Activated CD8-positive, alpha-beta memory T cell treated with anti-CD3 and anti-CD28 coated beads for 1 hour (primary cell): ENCODE measurements around the gene CDH13.

Source experiments
- DNase-seq, 2 donors: peaks; one replicate each; pipeline ENCODE4 v3.0.0-alpha.2; 2020; ENCODE audit warnings: low read depth in 1 of 2; ENCODE audit errors: extremely low read depth in 1 of 2

Gene CDH13

DNA sequence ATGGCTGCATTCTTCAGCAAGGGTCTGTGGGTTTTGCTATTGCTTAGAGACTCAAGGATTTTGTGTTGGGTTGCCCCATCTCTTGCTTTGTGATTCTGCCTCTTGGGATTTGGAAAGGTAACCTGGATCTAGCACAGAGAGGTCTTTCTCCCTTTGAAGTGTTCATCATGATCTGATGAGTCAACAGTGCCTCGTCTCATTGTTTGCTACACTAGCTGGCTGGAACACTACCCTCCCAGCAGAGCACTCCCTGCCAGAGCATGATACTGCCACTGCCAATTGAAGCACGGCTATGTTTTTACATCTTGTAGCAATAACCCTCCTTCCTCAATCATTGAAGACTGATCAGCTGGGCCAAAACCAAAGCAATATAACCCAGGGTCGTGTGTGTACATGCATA is 361.0 kb downstream of the CDH13 start:
- no peak for DNase-seq

DNA sequence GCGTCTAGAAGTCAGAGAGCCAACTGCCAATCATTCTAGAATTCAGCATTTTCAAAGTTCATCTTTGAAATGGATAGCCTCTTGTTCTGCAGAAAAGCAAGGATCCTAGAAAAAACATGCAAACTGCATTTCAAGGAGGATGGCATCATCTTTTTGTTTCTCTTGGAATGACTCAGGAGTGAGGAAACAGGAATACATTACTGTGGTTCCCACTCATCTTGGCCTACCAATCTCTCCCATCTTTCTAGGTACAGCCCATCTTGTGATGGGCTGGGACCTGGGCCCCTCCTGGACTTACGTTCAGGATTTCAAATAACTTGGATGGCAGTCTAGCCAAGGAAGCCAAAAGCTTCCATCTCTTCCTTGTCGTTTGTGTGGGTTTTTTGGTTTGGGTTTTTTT is 363.4 kb downstream of the CDH13 start:
- no peak for DNase-seq

DNA sequence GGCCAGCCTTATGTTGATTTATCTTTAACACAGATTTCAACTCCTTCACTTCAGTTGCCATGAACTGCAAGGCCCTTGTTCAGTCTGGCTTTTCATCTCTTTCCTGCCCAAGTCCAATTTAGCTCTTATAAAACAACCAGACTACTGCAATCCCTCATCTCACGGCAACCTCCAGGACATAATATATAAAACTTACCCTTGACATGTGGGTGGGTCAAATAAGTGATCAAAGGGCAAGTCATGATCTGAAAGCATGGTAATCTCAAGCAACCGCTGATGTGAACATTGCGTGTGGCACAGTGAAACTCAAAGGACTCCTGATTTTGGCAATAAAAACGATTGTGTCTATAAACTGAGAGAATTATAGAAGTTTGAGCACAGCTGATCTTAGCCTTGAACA is 364.6 kb downstream of the CDH13 start:
- no peak for DNase-seq

DNA sequence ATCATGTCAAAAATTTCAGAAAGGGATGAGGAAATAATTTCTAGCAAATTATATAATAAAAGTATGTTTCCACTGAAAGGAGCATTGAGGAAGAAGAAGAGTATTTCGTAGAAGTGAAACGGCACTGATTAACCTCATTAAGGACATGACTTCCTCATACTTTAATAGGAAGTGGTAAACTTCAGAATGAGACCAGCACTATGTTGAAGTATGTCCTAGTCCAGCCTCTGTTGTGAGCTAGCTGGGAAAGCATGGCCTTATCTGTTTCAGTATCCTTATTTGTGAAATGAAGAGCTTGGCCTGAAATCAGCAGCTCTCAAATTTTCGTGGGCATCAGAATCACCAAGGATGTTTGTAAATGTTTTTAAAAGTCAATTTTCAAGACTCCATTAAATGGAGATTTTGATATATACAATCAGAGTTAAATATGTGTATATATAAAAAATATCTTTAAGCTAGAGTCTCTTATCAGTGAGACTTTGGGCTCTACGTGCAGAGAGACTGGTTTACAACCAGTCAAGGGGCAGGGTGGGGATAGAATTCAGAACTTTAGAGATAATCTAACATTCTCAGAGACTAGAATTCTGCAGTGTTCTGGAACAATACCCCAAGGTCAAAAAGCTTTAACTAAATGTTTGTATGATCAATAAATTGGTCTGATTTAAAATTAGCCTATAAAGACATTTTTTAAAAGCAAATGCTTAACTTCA is 365.4 kb downstream of the CDH13 start:
- no peak for DNase-seq

DNA sequence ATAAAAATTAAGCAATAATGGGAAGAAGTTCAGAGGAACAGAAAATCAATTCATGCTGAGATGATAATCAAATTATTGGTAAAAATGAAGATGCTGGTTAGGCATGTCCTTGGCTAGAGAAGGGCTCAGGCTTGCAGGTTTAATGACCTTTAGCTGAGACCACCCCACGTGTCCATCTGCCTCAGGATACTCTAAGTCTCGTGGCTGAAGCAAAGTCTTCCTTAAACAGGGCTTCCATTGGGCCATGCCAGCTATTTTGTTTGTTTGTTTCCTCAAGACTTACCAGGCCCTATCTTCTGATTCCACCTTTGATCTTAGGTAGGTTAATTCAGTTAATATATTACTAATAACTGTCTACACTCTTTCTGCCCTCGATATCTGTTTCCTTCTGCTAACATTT is 366.0 kb downstream of the CDH13 start:
- DNase-seq = no peak

DNA sequence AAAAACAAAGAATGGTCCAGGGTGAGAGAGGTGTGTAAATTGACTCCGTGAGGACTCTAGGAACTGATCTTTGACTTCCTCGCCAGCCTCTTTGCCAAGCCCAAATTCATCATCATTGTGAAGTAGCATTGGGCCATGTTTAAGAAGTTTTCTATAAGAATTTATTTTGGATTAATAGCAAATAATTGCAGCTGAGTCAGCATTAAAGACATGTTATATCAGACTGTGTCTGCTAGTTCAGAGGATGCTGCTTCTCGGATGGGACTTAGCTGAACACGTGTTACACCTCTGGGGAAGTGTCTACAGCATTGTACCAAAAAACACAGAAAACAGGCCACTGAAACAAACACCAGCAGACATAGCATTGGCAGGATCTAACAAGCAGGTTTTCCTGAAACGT is 366.6 kb downstream of the CDH13 start:
- no peak for DNase-seq

DNA sequence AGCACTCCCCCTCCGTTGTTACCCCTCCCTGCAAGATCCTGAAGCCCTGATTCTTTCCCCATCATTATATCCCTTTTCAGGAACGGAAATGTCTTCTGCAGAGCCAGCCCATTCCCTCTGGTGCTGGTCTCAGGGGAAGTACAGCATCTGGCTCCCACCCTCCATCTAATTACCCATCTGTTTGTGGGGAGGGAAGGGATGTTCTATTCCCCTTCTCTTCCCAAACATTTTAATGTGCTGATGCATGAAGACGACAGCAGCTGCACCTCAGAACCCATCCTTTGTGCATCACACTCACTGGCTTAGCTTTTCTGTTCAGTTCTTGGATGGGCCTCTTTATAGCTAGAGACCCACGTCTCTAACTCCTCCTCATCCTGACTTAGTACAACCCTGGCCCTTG is 367.2 kb downstream of the CDH13 start:
- DNase-seq = no peak

DNA sequence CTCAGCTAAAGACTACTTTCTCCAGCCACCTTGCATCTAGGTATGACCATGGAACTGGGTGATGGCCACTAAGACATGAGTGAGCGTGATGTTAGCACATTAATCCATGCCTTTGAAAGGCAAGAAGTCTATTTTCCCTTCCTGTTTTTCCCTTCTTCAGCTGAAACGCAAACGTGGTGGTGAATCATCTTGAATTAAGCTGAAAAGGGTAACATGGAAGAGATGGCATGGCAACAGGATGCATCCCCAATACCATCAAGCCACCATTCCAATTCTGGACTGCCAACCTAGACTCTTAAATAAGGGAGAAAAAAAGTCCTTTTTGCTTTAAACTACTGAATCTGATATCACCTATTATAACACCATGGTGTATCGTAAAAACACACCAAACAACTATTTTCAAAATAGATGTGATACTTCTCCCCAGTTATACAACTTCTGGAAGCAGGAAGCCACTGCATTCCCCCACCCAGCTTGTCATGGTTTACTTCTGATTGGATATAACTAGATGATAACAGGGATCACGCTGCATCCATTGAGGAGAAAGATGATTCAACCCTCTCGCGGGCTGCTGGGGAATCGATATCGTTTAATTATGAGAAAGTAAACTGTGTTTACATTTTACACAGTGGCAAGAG is 368.6 kb downstream of the CDH13 start:
- no peak for DNase-seq

DNA sequence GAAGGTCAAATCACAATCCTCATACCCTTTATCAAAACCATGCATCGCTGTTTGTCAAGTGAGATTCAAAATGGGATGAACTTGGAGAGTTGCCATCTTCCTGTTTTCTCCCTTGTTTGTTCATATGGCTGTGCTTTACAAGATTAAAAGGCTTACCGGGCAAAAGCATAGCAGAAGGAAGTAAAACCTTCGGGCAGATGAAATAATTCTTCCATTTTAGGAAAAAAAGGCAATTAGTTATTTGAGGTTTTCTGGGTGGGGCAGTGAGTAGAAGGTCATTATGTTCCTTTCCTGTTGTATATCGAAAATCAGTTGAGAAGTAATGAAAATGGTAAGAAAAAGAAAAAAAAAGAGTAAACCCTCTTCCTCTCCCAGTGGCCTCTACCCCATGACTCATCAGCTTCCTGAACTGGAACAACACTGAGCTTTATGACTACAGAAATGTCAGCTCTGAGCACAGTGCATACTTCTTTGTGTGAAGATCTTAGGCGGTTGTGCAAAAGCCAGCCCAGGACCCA is 369.2 kb downstream of the CDH13 start:
- no peak for DNase-seq

DNA sequence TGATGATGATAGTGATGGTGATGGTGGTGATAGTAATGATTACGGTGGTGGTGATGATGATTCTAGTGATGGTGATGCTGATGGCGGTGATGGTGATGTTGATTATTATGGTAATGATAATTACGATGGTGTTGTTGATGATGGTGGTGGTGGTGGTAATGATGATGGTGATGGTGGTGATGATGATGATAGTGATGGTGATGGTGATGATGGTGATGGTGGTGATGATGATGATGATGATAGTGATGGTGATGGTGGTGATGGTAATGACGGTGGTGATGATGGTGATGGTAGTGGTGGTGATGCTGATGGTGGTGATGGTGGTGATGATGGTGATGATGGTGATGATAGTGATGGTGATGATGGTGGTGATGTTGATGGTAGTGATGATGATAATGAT is 370.0 kb downstream of the CDH13 start:
- DNase-seq = no peak

DNA sequence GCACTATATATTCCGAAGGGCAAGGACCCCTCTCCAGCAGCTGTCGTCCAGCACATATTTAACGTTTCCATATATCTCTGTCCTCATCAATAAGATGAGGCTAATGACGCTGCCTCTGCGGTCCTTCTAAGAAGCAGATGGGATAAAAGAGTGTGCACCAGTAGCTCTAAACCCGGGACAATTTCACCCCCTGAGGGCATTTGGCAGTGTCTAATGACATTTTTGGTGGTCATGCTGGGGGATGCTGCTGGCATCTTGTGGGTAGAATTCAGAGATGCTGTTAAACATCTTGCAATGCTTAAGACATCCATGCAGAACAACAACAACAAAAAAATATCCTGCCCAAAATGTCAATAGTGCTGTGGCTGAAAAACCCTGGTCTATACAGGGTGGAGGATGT is 372.9 kb downstream of the CDH13 start:
- DNase-seq = no peak

DNA sequence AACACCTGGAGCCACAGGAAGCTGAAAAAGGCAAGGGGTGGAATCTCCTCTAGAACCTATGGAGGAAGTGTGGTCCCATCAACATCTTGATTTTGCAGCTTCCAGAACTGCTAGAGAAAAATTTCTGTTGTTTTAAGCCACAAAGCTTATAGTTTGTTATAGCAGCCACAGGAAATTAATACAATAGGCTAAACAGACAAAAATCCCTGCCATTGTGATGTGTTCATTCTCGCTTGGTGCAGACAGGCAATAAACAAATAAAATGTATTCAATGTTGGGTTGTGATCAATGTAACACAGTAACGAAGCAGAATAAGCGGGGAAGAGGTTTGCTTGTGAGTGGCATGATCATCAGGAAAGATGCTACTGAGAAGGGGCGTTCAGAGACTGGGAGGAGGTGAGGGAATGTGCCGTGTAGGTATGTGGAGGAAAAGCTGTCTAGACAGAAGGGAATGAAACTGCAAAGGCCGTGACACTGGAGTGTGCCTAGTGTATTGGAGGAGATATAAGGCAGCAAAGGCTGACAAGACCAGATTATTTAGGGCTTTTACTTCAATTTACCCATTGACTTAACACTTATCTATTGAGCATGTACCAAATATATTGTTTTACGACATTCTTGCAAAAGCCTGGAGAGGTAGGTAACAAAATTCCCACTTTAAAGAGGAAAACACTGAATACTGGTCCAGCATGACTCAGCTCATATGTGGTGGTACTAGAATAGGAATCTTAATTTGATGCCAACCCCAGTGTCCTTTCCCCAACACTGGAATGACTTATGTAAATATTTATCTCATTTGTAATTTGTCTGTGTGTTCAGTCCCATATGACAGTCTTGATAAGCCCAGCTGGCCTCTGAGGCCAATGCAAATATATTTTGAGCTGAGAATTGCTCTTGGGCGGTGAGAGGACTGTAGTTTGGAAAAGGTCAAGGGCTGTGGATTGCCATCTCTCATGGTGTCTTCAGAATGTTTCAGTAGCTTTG is 375.9 kb downstream of the CDH13 start:
- no peak for DNase-seq

DNA sequence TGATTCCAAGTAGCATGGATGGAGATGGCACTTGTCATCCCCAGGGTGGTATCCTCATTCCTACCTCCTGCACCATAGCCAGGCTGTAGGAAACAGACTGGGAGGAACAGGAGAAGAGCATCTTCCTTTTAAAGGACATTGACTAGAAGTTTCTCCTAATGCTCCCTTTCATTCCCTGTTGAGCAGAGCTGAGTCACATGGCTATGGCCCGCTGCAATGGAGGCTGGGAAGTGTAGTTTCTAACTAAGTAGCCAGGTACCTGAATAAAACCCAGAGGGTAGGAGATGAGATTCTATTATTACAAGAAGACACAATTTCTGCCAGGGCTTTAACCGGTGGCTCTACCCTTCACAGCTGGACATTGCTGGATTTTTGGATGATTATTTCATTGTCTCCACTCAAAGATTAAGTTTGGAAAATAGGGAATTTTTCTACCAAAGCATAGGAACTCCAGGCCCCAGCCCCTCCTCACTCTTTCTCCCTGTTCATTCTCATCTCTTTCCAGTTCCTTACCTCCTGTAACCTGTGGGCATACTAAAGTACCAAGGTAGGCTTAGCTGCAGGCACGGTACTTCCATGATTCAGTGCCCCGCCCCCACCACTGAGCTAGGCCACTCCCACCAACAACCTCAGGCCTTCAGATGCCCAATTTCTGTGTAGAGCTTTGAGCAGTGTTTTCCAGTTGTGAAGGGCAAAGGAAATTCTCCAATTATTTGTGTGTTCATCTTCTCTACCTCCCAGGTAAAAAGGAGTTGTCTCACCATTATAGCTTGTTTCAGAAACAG is 378.3 kb downstream of the CDH13 start:
- DNase-seq = no peak

DNA sequence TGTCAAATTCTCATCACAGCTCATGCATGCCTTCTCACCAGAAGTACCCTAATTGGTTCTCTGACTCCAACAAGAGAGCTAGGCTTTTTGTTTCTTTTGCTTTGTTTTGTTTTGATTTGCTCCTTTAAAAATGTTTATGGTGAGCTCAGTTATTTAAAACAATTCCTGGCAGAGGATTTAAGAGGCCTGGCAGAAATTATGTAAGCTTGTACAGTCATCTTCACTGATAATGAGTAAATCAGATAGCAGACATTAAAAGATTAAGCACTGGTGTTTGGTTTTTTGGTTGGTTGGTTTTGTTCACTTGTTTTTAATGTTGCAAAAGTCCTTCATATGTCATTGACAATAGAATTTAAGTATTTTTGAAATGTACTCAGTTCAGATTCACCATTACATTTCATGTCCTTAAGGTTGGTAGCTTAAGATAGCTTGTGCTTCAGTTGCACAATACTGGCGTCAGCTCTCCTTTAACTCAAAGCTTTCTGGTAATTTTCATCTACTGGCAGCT is 378.9 kb downstream of the CDH13 start:
- DNase-seq = no peak

DNA sequence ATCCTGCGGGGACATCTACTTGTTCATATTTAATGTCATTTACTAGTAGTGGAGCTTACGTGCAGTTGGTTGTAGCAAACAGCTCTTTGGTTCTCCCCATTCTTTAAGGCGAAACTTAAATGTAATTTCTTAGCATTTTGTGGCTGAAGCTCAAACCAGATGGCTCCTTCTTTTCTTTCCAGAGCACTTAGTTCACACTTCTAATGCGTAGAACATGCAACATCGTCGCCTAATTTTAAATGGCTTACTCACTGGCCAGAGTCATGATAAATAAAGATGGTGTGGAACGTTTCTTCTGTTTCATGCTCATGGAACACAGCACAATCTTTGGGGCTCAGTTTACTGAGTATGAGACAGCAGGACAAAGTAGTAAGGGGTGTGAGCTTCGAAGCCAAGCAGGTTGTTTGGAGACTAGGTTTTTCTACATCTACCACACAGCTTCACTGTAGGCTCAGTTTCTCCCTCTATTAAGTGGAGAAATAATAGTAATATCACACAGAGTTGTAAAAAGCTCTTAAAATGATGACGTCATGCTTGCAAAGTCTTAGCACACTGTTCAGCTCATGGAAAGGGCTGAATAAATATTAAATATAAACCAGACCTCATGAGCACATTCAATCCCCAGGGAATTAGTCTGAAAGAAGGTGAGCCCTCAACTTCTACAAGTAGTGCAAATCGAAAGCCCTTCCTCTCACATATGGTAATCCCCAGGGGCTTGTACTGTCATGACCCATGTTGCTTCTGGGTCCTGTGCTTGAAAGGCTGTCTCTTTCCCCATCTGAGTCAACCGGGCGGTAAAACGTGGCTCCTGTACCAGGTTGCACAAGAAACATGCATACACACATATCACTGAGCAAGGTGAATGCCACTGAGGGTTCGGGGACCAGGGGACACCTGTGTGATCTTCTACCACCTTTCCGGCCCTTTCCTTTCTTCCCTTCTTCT is 384.3 kb downstream of the CDH13 start:
- no peak for DNase-seq

DNA sequence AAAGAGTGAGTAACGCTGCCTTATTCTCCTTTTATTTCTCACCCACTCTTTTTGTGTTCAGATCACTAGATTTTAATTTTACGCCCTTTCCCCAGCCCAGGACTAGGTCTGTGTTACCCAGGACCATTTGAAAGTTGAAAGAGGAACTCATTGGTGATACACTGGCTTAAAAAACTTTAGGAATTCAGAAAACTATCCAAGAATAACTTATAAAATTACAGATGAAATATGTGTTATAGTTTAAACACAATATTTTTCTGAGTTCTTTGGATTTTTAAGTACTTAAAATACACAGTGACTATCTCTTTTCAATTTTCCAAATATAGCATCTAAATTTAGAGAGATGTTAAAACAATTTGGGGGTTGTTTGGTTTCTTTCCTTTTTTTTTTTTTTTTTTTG is 385.2 kb downstream of the CDH13 start:
- DNase-seq = no peak

DNA sequence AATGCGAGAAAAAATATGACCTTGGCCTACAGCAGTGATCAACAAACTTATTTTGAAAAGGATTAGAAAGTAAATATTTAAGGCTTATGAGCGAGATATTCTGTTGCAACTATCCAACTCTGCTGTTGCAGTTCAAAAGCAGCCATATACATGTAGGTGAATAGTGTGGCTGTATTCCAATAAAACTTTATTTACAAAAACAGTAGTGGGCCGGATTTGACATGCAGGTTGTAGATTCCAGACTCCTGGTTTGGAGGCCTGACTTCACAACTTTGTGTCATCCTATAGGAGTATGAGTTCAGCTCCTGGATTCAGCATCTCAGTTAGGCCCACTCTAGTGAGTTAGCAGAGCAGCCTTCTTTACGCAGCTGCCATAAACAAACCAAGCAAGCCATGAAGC is 386.3 kb downstream of the CDH13 start:
- DNase-seq = no peak

DNA sequence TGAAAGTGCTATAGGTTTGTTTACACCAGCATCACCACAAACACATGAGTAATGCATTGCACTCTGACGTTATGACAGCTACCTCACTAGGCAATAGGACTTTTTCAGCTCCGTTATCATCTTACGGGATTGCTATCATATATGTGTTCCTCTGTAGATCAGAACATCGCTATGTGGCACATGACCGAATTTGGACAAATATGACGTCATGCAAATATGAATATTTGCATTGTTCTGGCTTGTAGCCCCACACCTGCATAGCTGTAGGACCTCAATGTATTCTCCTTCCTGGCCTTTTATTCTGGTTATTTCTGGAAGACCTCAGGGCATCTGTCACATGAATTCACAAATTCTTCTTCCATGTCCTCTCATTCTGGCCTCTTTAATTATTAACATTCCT is 393.2 kb downstream of the CDH13 start:
- no peak for DNase-seq

DNA sequence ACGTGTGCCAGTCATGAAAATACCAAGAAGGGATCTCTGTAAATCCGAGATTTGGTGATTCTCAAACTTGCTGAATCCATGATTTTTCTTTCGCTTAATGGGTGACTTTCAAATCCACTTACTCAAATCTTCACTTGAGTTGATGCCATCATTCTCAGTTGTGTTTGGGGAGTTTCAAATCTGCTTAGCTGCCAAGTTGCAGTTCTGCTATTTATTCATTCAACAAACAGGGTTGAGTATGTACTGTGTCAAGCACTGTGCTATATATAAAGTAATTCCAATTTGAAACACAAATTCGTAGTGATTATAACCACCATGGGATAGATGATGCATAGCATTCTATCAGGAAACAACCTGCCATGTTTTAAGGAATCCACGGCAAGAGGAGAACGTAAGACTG is 394.3 kb downstream of the CDH13 start:
- no peak for DNase-seq
